HPDE6-E6E7 (cell line): ENCODE data around the gene CLEC17A.
"Not testable (repeated sequence)": the region's sequence is repeated elsewhere in the genome, so short reads cannot be mapped to it uniquely, and the experiment has no call there.

Experiments
- DNase-seq: peaks from one replicate; pipeline ENCODE4 v3.0.0; 2011; ENCODE audit warnings: missing footprints; ENCODE audit errors: extremely low spot score

CLEC17A gene, protein sequence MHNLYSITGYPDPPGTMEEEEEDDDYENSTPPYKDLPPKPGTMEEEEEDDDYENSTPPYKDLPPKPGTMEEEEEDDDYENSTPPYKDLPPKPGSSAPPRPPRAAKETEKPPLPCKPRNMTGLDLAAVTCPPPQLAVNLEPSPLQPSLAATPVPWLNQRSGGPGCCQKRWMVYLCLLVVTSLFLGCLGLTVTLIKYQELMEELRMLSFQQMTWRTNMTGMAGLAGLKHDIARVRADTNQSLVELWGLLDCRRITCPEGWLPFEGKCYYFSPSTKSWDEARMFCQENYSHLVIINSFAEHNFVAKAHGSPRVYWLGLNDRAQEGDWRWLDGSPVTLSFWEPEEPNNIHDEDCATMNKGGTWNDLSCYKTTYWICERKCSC

DNA sequence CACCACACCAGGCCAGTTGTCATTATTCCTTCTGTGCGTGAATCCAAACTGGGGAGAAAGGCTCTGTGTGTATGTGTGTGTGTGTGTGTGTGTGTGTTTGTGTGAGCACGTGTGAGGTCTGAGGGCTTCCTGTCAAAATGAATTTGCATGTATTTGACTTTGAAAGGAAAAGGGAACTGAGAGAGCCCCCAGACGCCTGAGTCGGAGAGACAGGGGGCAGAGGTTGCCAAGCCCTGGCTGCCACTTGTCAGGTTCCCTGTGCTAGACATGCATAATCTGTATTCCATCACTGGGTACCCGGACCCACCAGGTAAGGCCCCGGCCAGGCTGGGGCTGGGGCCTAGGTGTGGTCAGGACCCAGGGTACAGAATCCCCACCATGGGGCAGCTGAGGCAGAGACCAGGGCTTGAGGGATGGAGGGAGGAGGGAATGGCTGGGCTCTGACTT is at the start of gene CLEC17A:
Gene CLEC17A (plus strand): TSS at position 191 of the 447 bp plus-strand sequence. CDS start 77 bp downstream, at position 268.
- no peak for DNase-seq

GRCh38 chr19:14533450-14533849 is 49.4 kb upstream of the CLEC17A start:
- no peak for DNase-seq

- DNase-seq: peak; percentile 79
Observed at GRCh38 chr19:14536926-14537692, 45.8 kb upstream of the CLEC17A start.

GRCh38 chr19:14540741-14541525 is 42.0 kb upstream of the CLEC17A start:
- no peak for DNase-seq

GRCh38 chr19:14541979-14542378 is 40.9 kb upstream of the CLEC17A start:
- not testable (repeated sequence) for DNase-seq

DNA sequence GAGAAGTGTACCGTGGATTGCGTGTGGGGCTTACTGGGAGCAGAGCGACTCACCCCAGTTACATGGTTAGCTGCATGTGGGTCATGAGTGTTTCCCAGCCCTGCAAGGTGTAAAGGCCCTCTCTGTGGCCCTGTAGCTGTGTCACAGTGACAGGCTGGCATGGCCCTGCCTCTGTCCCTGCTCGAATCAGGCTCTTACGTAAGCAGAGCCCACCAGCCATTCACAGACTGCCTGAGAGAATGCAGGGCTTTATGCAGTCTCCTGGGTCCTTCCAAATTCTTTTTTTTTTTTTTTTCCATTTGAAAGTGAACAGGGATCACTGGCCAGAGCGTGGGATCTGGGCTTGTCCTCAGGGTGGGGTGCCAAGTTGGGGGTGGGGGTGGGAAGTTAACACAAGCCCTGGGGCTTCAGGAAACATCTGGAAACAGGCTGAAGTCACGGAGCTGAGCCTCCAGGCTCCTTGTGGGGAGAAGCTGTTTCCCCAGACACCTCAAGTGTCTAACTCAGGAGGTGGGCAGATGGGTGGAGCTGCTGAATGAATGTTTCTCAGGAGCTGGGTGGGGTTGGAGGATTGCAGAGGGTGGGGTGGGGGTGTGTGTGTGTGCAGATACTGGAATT is 40.1 kb upstream of the CLEC17A start:
- DNase-seq: no peak

GRCh38 chr19:14544047-14544446 is 38.8 kb upstream of the CLEC17A start:
- DNase-seq: no peak

- no peak for DNase-seq
Observed at GRCh38 chr19:14544977-14545715, 37.7 kb upstream of the CLEC17A start.

- no peak for DNase-seq
Observed at GRCh38 chr19:14545716-14546082, 37.2 kb upstream of the CLEC17A start.

- DNase-seq: no peak
Observed at GRCh38 chr19:14550201-14550754, 32.6 kb upstream of the CLEC17A start.

DNA sequence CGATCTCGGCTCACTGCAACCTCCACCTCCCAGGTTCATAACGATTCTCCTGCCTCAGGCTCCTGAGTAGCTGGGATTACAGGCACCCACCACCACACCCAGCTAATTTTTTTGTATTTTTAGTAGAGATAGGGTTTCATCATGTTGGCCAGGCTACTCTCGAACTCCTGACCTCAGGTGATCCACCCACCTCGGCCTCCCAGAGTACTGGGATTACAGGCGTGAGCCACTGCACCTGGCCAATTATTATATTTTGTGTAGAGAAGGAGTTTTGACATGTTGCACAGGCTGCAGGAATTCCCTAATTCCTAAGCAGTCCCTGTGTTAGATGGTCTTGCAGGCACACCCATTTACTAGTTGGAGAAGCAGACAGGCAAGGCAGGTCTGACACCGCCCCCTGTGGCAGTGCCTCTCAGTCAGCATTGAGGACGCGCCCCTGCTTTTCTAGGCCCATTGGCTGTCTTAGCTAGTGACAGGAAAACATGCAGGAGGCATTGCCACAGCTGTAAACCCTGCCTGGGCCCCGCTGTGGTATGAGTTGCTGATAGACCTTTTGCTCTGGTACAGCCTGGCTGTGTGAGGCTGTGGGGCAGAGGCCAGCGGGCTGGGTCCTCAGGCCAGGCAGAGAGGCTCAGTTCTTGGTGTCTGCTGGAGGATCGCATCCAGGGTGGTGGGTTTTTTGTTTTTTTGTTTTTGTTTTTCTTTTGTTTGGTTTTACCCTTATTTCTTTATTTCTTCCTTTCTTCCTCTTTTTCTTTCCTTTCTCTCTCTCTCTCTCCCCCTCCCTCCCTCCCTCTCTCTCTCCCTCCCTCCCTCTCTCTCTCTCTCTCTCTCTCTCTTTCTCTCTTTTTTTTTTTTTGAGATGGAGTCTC is 31.5 kb upstream of the CLEC17A start:
- DNase-seq: peak; percentile 71

DNA sequence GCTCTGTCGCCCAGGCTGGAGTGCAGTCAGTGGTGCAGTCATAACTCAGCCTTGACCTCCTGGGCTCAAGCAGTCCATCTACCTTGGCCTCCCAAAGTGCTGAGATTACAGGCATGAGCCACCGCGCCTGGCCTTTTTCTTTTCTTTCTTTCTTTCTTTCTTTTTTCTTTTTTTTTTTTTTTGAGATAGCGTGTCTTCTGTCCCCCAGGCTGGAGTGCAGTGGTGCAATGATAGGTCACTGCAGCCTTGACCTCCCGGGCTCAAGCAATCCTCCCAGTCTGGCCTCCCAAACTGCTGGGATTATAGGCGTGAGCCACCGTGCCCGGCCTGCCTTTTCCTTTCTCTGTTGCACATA is 30.9 kb upstream of the CLEC17A start:
- DNase-seq: not testable (repeated sequence)

- DNase-seq: no peak
Observed at GRCh38 chr19:14553042-14553938, 29.6 kb upstream of the CLEC17A start.

DNA sequence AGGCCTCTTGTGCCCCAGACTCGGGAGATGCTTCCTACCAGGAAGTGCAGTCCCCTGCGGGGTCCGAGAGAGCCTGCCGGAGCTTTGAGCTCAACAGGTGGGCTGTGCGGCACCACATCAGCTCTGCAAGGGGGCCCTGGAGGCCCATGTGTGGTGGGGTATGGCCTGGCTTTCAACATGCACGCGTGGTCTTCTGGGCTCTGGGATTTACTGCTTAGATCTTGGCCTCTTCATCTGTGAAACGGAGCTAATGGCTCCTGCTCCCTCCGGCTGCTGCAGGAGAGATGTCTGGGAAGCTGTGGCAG is 29.0 kb upstream of the CLEC17A start:
- DNase-seq: no peak

GRCh38 chr19:14554382-14554812 is 28.5 kb upstream of the CLEC17A start:
- DNase-seq: no peak

GRCh38 chr19:14555918-14556661 is 26.8 kb upstream of the CLEC17A start:
- DNase-seq: no peak

DNA sequence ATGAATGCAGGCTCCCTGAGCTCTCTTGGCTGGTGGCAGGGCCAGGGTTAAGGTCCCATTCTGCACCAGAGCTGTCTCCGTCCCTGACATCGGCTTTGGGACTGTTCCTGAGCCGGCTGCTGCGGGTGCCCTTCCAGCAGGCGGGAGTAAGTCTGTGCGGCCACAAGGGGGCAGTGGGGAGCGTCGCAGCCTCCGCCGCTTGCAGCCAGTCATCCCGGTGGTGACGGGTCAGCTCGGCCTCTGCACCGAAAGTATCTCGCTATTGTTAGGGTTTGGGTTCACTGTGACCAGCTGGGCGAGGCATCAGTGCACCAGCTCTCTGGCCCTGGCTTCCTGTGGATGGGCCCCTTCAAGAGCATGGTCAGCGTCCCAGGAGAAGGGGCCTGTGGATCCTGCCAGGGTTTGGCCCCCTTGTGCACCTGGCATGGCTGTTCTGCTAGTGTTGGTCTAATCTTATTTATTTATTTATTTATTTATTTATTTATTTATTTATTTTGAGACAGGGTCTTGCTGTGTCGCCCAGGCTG is 26.2 kb upstream of the CLEC17A start:
- DNase-seq: peak; percentile 76
